22Rv1 (cell line): ENCODE results near the gene PLEKHN1.

Experiments
- ZFX ChIP-seq: fragments of 450-650 bp; IDR thresholded peaks from 2 replicates; pipeline ENCODE4 v1.6.1; 2017; ENCODE audit warnings: antibody characterized with exemption, borderline replicate concordance
- TF ChIP-seq, protein P1 (sequence below): fragments of 450-650 bp; IDR thresholded peaks from 2 replicates; pipeline ENCODE4 v1.5.1; 2017; ENCODE audit warnings: mild to moderate bottlenecking

DNA sequence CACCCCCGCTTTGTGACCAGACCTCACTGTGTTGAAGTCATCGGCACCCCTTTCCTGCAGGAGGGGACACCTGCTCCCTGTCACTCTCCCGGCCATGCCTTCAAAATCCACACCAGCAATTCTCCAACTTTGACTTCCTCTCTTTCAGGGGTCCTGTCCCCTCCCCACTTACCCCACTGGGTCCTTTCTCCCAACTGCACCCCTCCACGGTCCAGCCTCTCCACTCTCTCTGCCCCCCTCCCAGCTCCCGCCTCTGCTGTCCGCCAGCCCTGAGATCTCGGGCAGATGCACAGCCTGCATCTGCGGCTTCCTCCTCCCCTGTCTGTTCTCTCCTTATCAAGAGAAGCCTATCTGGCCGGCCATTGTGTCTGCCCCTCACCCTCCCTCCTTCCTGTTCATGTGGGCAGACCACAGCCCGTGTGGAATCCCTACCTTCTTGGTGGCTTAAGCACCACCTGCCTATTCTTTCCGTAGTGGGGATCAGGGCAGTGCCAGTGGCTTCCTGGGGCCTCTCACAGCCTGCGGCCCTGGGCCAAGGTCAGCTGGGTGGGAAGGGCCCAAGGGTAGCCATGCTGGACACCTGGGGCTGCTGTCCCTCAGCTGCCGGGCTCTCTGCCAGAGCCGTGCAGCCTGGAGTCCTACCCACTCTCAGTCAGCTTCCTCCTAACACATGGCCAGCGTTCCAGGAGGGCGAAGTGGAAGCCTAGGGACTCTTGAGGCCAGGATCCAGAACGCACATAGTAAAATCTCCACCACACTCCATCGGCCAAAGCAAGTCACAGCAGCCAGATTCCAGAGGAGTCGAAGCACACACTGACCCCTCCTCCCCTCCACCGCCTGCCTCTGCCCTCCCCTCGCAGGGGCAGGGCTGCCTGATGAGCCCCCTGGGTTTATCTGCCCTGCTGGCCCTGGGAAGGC is 38.8 kb downstream of the PLEKHN1 start:
- TF ChIP-seq, protein P1, sequence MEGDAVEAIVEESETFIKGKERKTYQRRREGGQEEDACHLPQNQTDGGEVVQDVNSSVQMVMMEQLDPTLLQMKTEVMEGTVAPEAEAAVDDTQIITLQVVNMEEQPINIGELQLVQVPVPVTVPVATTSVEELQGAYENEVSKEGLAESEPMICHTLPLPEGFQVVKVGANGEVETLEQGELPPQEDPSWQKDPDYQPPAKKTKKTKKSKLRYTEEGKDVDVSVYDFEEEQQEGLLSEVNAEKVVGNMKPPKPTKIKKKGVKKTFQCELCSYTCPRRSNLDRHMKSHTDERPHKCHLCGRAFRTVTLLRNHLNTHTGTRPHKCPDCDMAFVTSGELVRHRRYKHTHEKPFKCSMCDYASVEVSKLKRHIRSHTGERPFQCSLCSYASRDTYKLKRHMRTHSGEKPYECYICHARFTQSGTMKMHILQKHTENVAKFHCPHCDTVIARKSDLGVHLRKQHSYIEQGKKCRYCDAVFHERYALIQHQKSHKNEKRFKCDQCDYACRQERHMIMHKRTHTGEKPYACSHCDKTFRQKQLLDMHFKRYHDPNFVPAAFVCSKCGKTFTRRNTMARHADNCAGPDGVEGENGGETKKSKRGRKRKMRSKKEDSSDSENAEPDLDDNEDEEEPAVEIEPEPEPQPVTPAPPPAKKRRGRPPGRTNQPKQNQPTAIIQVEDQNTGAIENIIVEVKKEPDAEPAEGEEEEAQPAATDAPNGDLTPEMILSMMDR: no peak
- no peak for TF ChIP-seq ZFX
